HCT116 (cell line): ENCODE results near the gene KCNIP3. TPM values are rescaled to one million over a fixed set of nuclear protein-coding genes. Genes with fewer than 3 reads are reported as not detected.

ENCODE experiments used
- ATAC-seq: fragments of 200-7000 bp; cut with Tn5 transposase; 2 replicates; pipeline ENCODE4 v1.9.1; 2020; ENCODE audit warnings: mild to moderate bottlenecking, moderate library complexity
- BruUV-seq: library from RNA; stranded (reverse); fragments of 400-500 nt; replicated peaks from 2 replicates; lab custom pipeline; 2021; lab: Mats Ljungman, UMichigan
- CTCF ChIA-PET: fragments of 300-600 bp; sonication (Branson Sonifier 250); formaldehyde crosslinking; loops from one replicate; lab custom pipeline; 2021; ENCODE audit warnings: antibody characterized with exemption; lab: Charles Lee
- POLR2A ChIA-PET: fragments of 300-600, 350-600 bp; sonication (Branson Sonifier 250); formaldehyde crosslinking; loops from one replicate; lab custom pipeline; 2021; ENCODE audit warnings: antibody characterized with exemption; lab: Charles Lee
- RAD21 ChIA-PET, 2 experiments: fragments of 300-600 bp; sonication (Branson Sonifier 250); formaldehyde crosslinking; loops; one replicate each; lab custom pipeline; 2023; ENCODE audit warnings: low total read pairs in 2 of 2; ENCODE audit not compliant: uncharacterized antibody in 2 of 2, unreplicated experiment in 2 of 2, low non-redundant PET in 1 of 2; lab: Charles Lee
- DNase-seq: peaks from one replicate; pipeline ENCODE4 v3.0.0-alpha.2; 2010; ENCODE audit warnings: low read depth, low spot score
- H2AFZ ChIP-seq: fragments of 200-600 bp; shearing (Covaris generic), sonication (generic); 2 replicates; pipeline ENCODE4 v1.6.1; 2017; ENCODE audit warnings: low read depth, mixed run types, mixed read lengths, antibody characterized with exemption, low read length; ENCODE audit not compliant: poor library complexity, severe bottlenecking
- H3K27ac ChIP-seq: 2 replicates; pipeline ENCODE4 v1.5.1; 2012; ENCODE audit warnings: low read depth, low read length
- H3K27me3 ChIP-seq: fragments of 200-600 bp; sonication (generic); 2 replicates; pipeline ENCODE4 v1.6.1; 2016; ENCODE audit warnings: mixed run types, low read length, mixed read lengths; ENCODE audit not compliant: insufficient read depth
- H3K36me3 ChIP-seq, 2 experiments: fragments of 200-500 bp in 1 of 2; fragments of 200-600 bp in 1 of 2; sonication (Bioruptor generic) in 1 of 2; sonication (generic) in 1 of 2; 2 replicates each; pipeline versions ENCODE4 v1.5.1 to v1.6.1; 2014 to 2016; ENCODE audit warnings: low read length in 2 of 2, inconsistent platforms in 1 of 2, mixed read lengths in 1 of 2, mixed run types in 1 of 2; ENCODE audit not compliant: insufficient read depth in 2 of 2, control insufficient read depth in 1 of 2
- H3K4me1 ChIP-seq, 2 experiments: fragments of 200-600 bp in 1 of 2; sonication (generic) in 1 of 2; 2 replicates each; pipeline versions ENCODE4 v1.5.1 to v1.6.1; 2012 to 2017; ENCODE audit warnings: low read length in 2 of 2, inconsistent platforms in 1 of 2, mild to moderate bottlenecking in 1 of 2, mixed read lengths in 1 of 2, mixed run types in 1 of 2, moderate library complexity in 1 of 2; ENCODE audit not compliant: insufficient read depth in 2 of 2, control insufficient read depth in 1 of 2
- H3K4me2 ChIP-seq: fragments of 200-600 bp; sonication (generic); 2 replicates; pipeline ENCODE4 v1.6.1; 2017; ENCODE audit warnings: mixed run types, low read length, mixed read lengths
- H3K4me3 ChIP-seq, 2 experiments: fragments of 200-600 bp in 1 of 2; sonication (generic) in 1 of 2; replicated peaks in 1 of 2; 2 replicates each; pipeline ENCODE4 v1.5.1; 2011 to 2016; ENCODE audit warnings: low read length in 2 of 2, control low read depth in 1 of 2, low read depth in 1 of 2, mild to moderate bottlenecking in 1 of 2, mixed read lengths in 1 of 2, mixed run types in 1 of 2
- H3K79me2 ChIP-seq: fragments of 200-600 bp; sonication (generic); 2 replicates; pipeline ENCODE4 v1.6.1; 2017; ENCODE audit warnings: mild to moderate bottlenecking, mixed run types, low read length, moderate library complexity, mixed read lengths; ENCODE audit not compliant: insufficient read depth
- H3K9ac ChIP-seq: fragments of 200-600 bp; sonication (generic); 2 replicates; pipeline ENCODE4 v1.6.1; 2016; ENCODE audit warnings: low read length, mixed read lengths
- H3K9me2 ChIP-seq: fragments of 200-600 bp; sonication (generic), shearing (Covaris generic); 2 replicates; pipeline ENCODE4 v1.6.1; 2017; ENCODE audit warnings: mixed run types, mild to moderate bottlenecking, moderate library complexity; ENCODE audit not compliant: insufficient read depth
- H3K9me3 ChIP-seq, 2 experiments: fragments of 200-500 bp in 1 of 2; fragments of 200-600 bp in 1 of 2; sonication (Bioruptor generic) in 1 of 2; sonication (generic) in 1 of 2; 2 replicates each; pipeline ENCODE4 v1.6.1; 2014 to 2017; ENCODE audit warnings: low read length in 2 of 2, mixed read lengths in 2 of 2, inconsistent platforms in 1 of 2, low read depth in 1 of 2, mild to moderate bottlenecking in 1 of 2, mixed run types in 1 of 2, moderate library complexity in 1 of 2; ENCODE audit not compliant: control insufficient read depth in 1 of 2, insufficient read depth in 1 of 2
- H4K20me1 ChIP-seq: fragments of 200-600 bp; sonication (generic), shearing (Covaris generic); 2 replicates; pipeline ENCODE4 v1.6.1; 2017; ENCODE audit warnings: mixed run types, mild to moderate bottlenecking, moderate library complexity; ENCODE audit not compliant: insufficient read depth
- ATF3 ChIP-seq: IDR thresholded peaks from 2 replicates; pipeline ENCODE4 v1.6.1; 2012
- CBX3 ChIP-seq: IDR thresholded peaks from 2 replicates; pipeline ENCODE4 v1.6.1; 2012; ENCODE audit warnings: low read depth
- ELF1 ChIP-seq: IDR thresholded peaks from 2 replicates; pipeline ENCODE4 v1.6.1; 2012; ENCODE audit warnings: low read depth, borderline replicate concordance
- FOSL1 ChIP-seq: IDR thresholded peaks from 2 replicates; pipeline ENCODE4 v1.6.1; 2012; ENCODE audit warnings: low read depth
- JUND ChIP-seq: IDR thresholded peaks from 2 replicates; pipeline ENCODE4 v1.6.1; 2012
- MAX ChIP-seq: IDR thresholded peaks from 2 replicates; pipeline ENCODE4 v1.6.1; 2012
- SIN3A ChIP-seq: IDR thresholded peaks from 2 replicates; pipeline ENCODE4 v1.6.1; 2012; ENCODE audit warnings: low read depth
- SRF ChIP-seq: IDR thresholded peaks from 2 replicates; pipeline ENCODE4 v1.6.1; 2012; ENCODE audit warnings: low read depth
- ZBTB33 ChIP-seq: IDR thresholded peaks from 2 replicates; pipeline ENCODE4 v1.6.1; 2011; ENCODE audit warnings: mild to moderate bottlenecking, low read length, moderate library complexity; ENCODE audit not compliant: insufficient replicate concordance; ENCODE audit errors: extremely low read depth
- ZNF274 ChIP-seq: fragments of 200-500 bp; sonication (Bioruptor generic); IDR thresholded peaks from 2 replicates; pipeline ENCODE4 v1.6.1; 2014; ENCODE audit warnings: mild to moderate bottlenecking, low read depth, low read length, inconsistent platforms
- intact Hi-C: fragments of 100-400 bp; cut with micrococcal nuclease; formaldehyde crosslinking; loops from 2 replicates; pipeline ENCODE4 v1.10.0; 2022
- total RNA-seq: library from RNA; stranded (reverse); gene quantifications from one replicate; pipeline ENCODE4 v1.2.1, GENCODE V29; 2021; ENCODE audit not compliant: unreplicated experiment

Gene KCNIP3
- total RNA-seq, 1 experiment from 2014 or later, result 3.1 TPM

GRCh38 chr2:95266781-95267430, 30.2 kb upstream of the KCNIP3 start:
- DNase-seq, result no peak
- Histone ChIP-seq H3K27me3 (no peaks in the 10 kb centered on the region), H3K27ac (no peak overlapping the region), H3K9ac (no peak overlapping the region), H4K20me1 (no peaks in the 10 kb centered on the region), H3K4me2 (no peak overlapping the region), H3K4me1 (peaks cover 0 to 14% of the 10 kb centered on the region in 2 experiments; a peak in 2 of 4 replicates), H3K36me3 (no peaks in the 10 kb centered on the region), H3K4me3 (no peak overlapping the region), H3K9me3 (no peaks in the 10 kb centered on the region), H2AFZ (no peak overlapping the region), H3K79me2 (no peaks in the 10 kb centered on the region), H3K9me2 (no peaks in the 10 kb centered on the region)
- RAD21 ChIA-PET, result no interaction called here
- BruUV-seq, result no TSS peak
- ATAC-seq, result no peak
- intact Hi-C loops, result no loop called here
- POLR2A ChIA-PET, result no interaction called here
- CTCF ChIA-PET, result interaction anchor here (2.1 kb wide), 1 partner anchor 10 kb away, joined by 8 read pairs; no protein-coding TSS in a partner anchor
- no peak for TF ChIP-seq ELF1
- no peak for TF ChIP-seq MAX
- no peak for TF ChIP-seq CBX3
- no peak for TF ChIP-seq ATF3
- no peak for TF ChIP-seq ZNF274
- TF ChIP-seq JUND, result no peak
- TF ChIP-seq ZBTB33, result no peak
- no peak for TF ChIP-seq SIN3A
- TF ChIP-seq FOSL1, result no peak
- TF ChIP-seq SRF, result no peak
- TF ChIP-seq, all 23 proteins: peak for 0
